GM19043 (cell line): ENCODE data around the gene ADRM1.

Experiments
- ATAC-seq: cut with Tn5 transposase; IDR thresholded peaks from one replicate; pipeline ENCODE4 v1.9.1; 2021; ENCODE audit warnings: low read depth; ENCODE audit not compliant: unreplicated experiment

ADRM1 gene

DNA sequence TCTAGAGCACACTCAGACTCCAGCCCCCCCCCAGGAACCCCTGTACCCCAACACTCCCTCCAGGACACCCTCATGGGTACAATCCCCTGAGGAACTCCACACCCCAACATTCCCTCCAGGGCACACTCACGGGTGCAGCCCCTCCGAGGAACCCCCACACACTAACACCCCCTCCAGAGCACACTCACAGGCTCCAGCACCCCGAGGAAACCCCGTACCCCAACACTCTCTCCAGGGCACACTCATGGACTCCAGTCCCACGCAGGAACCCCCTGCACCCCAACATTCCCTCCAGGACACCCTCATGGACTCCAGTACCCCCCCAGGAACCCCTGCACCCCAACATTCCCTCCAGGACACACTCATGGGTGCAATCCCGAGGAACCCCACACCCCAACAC, 32.7 kb downstream of the ADRM1 start:
- no peak for ATAC-seq

DNA sequence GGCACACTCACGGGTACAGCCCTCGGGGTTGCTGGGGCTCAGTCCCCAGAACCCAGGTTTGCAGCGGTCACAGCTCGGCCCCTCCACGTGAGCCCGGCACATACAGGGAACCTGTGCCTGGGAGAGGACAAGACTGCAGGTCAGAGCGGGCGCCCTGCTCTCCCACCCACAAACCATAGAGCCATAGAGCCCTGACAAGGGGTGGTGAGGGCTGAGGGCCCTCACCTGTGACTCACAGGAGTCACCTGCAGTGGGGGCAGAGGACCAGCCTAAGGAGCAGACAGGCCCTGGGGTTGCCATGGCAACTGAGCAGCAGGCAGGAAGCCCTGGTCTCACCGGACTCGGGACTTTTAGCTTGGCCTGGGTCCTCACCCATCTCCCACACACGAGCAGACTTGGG, 33.5 kb downstream of the ADRM1 start:
- no peak for ATAC-seq

DNA sequence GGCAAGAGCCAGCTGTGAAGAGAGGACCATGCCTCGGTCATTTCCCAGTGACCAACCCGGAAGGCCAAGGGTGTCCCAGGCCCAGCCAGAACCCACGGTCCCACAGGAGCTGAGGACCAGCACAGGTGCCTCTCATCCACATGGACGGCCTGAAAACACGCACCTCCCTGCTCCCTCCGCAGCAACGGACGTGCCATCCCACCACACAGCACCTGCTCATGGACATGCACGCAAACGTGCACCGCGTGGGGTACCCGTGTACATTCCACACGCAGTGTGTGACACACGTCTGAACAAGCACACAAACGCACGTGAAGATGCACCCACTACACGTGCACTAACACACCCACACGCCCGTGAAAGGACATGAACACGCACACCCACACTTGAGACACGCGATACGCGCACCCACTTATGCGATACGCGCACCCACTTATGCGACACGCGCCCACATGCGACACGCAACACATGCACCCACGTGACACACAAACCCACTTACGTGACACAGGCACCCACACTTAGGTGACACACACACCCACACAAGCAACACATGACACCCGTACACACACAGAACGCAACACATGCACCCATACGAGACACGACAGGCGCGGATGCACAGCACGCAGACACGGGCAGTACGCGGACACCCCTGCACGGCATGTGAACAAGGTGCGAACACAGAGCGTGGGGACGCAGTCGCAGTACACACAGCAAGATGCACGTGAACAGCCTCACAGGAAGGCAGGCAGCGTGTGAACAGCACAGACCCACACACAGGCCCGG, 34.2 kb downstream of the ADRM1 start:
- no peak for ATAC-seq

DNA sequence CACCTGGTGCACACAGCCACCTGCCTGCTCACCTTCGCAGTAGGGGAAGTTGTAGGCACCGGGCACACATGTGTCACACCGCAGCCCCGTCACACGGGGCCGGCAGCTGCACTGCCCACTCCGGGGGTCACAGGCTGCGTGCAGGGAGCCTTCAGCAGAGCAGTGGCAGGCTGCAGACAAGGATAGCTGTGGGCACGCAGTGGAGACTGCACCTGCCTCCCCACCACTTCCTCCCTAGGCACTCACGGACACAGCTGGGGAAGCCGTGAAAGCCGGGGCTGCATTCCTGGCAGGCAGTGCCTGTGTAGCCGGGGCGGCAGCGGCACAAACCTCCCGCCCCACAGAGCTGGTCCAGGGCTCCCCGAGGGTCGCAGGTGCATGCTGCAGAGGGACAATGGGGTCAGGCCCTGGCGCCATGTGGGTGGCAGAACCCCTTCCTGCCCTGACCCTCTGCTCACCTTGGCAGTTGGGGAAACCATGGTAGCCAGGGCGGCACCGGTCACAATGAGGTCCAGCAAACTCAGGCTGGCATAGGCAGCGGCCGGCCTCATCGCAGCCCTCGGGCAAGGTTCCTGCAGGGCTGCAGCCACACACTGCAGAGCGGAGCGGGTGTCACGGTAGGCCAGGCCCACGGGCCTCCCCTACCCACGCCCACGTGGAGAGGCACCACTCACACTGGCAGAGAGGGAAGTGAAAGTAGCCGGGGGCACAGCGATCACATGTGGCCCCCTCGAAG, 34.9 kb downstream of the ADRM1 start:
- peak; percentile 38 for ATAC-seq

DNA sequence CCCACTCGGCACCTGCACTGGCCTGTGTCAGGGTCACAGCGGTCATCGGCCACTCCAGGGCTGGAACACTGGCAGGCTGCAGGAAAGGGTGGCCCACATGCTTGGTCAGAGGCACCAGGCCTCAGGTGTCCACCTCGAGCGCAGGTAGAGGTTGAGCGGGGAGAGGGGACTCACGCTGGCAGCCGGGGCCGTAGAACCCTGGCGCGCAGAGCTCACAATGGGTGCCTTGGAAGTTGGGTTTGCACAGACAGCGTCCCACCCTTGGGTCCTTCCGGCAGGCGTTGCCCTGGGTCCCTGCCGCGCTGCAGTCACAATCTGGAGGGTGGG, 35.5 kb downstream of the ADRM1 start:
- ATAC-seq, result no peak

DNA sequence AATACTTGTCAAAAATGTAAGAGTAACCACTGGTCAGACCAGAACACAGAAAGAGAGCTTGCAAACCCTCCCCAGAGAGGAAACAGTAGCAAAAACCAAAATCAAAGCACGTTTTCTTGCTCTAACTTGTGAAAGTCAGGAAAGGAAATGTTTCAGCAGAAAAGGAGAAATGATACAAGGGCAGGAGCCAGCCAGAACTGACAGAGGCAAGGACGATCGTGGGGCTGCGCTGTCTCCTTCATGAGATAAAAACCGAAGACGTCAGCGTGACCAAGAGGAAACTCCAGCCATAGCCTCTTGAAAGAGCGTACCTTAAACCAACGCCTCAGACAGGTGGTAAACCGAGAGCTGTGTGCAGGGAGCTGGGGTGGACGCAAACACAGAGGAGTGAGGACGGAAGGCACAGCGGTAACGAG, 36.9 kb downstream of the ADRM1 start:
- peak; percentile 63 for ATAC-seq

DNA sequence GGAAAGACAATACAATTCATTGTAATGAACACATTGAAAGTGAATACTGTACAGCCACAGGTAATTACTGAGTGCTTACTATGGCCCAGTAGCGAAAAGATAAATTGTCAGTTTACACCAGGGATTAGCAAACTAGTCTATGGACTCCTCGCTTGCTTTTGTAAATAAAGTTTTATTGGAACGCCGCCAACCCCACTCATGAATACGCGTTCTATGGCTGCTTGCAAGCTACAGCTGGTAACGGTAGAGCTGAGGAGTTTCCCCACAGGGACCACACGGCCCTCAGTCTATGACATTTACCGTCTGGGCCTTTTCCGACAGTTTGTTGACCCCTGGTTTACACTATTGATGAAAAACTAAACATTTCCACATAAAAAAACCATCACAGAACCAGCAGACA, 40.1 kb downstream of the ADRM1 start:
- ATAC-seq, result no peak

DNA sequence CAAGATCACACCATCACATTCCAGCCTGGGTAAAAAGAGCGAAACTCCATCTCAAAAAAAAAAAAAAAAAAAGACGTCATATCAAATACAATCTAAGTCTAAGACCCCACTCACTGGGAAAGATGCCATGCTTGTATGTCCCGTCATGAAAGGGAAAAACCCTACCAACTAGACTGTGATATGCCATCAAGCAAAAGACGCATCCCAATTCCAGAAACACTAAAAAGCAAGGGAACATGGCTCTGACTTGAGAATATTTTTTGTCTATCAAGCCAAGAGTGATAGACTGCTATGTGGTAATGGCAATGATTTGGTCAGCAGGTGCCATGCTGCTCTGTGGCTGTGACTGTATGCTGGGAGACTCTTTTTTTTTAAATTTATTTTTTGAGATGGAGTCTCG, 41.3 kb downstream of the ADRM1 start:
- ATAC-seq, result no peak

DNA sequence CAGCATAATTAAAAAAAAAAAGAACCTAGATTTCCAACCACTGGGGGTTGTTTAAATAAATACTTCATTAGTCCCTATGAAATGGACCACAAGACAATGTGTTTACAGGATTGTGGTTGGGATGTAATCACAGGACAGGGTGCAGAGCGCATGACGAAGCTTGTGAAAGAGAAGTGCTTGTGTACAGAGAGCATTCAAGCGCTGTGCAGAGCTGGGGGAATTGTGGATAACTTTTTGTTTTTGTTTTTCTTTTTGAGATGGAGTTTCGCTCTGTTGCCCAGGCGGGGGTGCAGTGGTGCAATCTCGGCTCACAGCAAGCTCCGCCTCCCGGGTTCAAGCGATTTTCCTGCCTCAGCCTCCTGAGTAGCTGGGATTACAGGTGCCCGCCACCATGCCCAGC, 42.0 kb downstream of the ADRM1 start:
- no peak for ATAC-seq

DNA sequence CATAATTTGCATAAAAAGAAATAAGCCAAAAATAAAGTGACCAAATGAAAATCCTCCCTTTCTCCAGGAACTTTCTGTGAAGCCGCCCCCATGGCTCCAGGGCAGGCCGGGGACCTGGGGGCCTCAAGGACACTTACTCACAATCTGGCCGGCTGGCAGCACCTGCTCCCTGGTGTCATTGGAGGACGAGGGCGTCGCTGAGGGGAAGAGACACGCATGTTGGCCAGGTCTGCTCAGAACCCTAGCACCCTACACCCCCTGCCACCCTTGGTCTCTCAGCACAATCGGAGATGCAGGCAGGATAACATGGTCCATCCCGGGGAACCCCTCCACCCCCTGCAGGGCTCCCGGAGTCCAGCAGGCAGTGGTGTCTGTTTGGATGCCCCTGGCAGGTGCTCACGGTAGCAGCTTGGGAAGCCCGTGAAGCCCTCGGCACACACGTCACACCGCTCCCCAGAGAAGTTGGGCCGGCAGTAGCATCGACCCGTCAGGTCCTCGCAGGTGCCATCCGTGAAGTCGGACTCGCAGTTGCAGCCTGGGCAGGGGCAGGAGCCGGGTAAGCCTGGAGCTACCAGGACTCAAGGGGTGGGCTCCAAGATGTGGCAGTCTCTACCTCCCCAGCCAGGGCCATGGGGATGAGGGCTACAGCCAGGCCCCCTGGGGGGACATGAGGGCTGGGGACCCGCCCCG, 43.0 kb downstream of the ADRM1 start:
- ATAC-seq, result no peak

DNA sequence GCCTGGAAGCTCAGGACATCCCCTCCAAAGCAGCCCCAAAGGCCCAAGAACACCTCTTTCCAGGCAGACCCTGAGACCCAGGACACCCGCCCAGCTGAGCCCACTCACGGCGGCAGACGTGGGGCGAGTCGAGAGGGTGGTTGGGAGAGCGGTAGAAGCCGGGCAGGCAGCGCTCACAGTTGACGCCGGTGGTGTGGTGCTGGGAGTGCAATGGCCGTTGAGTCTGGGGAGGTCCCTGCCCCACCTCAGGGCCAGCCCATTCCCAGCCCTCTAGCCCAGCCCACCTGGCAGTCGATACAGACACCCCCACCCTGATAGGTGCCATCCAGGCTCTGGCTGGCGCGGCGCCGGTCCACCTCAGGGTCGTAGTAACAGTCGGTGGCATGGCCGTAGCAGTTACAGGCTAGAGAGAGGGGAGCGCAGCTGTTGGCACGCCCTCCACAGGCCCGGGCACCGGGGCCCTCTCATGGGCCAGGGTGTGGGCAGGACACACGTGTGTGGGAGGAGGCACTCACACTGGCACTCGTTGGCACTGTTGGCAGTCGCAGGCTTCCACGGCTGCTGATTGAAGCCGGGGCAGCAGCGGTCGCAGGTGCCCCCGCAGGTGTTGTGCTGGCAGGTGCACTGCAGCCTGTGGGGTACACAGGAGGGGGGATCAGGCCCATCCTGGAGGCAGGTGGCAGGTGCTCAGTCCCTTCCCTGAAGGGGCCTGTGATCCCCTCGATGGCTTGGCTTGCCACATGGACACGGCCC, 43.8 kb downstream of the ADRM1 start:
- ATAC-seq, result no peak

DNA sequence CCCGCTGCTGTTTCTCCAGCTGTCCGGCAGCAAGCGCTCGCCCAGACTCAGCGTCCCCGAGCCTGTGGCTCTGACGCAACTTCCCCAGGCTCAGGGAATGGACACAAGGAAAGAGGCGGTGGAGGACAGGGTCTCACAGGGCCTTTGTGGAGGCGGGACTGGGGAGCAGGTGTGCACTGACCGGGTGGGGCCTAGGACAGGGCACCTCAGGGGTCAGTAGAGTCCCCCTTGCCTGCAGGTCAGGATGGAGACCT, 44.3 kb downstream of the ADRM1 start:
- ATAC-seq, result no peak

DNA sequence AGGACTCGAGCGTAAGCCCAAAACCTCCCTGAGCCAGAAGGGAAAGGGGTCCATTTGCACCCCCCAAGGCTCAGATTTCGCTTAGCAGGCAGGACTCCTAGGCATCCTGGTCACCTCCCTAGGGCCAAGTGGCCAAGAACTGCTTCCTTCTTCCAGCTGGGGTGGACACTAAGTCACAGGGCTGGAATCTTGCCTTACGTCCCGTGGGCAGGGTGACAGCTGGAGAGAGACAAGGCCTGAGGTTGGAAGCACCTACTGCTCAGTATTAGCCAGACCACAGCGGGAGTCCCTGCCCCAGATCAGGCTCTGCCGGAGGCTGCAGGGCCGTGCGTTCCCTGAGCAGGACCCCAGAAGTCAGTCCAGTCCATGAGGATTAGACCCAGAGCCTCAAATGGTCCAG, 44.6 kb downstream of the ADRM1 start:
- no peak for ATAC-seq

DNA sequence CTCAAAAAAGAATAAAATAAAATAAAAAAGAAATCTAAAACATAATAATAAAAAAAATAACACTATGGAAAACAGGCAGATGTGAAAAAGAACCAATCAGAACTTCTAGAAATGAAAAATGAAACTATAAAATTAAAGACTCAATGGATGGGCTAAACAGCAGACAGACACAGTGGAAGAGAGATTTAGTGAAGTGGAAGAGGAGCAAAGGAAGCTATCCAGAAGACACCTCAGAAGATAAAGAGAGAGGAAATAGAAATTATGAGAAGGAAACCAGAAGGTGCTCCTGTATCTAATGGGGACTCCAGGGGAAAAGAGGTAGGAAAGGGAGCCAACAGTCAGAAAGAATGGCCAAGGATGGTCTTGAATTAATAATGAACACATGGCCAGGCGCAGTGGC, 45.8 kb downstream of the ADRM1 start:
- ATAC-seq, result no peak

DNA sequence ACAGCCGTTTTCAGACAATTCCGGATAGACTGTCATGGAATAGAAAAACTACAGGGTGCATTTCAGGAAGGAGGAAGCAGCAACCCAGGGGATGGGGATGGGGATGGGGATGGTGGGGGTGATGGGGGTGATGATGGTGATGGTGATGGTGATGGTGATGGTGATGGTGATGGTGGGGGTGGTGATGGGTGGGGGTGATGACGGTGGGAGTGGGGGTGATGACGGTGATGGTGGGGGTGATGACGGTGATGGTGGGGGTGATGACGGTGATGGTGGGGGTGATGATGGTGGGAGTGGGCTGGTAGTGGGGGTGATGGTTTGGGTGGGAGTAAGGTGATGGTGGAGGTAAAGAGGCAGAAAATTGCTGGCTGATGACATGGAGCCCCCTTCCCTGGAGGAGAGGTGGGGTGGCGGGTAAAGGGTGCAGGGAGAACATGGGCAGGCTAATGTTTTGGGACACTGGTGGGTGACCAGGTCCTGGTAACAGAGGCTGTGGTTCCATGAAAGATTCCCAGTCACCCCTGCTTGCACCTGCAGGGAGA, 46.8 kb downstream of the ADRM1 start:
- ATAC-seq, result no peak

DNA sequence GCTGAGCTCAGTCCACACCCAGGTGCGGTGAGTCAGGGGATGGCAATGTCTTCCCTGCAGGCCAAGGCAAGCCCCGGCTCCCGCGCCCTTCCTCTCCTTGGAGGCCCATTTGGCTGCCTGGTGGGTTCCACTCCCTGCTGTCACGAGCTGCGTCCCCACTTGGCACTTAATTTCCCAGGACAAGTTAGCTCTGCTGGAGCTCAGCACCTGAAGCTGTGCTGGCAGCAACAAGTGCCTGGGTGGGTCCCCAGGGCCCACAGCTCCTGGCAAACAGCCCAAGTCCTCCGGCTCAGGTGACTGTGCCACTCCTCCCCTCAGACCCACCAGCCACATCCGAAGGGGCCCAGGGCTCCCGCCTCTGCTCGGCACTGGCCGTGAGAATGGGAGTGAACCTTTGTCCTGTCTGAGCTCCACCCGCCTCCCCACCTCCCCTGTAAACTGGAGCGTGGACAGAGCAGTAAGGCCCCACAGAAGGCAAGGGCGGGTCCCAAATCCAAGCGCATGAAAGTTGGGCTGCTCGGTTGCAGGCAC, 47.4 kb downstream of the ADRM1 start:
- no peak for ATAC-seq

DNA sequence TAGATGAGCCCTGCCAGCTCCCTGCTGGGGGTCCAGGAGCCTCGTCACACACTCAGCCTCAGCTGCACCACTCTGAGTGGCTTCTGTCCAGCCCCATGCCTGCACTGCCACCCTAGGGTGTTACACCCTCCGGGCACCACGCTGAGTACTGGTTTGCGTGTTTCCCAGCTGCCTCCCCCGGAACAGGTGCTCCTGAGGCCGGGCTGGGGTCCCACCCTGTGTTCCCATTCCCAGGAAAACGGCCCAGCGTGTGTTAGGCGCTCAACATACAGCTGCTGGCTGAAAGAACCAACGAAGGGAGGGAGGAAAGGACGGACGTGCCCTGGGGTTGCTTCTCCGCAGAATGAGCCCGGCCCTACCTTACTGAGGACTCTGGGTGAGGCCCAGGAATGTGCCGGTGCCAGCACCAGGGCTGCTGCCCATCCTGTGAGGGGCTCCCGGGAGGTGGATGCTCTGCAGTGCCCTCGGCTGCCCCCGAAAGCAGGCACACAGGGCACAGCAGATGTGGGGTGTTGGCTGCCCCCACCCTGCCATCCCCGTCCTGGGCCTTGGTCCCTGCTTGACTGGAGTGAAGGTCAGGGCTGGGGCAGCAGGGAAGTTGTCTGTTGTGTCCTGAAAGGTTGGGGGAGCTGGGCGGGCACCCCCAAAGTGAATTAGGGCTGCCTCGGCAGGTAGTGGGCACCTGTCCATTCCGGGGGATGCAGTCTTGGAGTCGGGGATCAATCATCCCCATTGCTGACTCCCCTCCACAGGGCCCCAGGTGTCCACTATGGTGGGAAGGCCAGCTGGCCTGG, 48.0 kb downstream of the ADRM1 start:
- ATAC-seq, result no peak

DNA sequence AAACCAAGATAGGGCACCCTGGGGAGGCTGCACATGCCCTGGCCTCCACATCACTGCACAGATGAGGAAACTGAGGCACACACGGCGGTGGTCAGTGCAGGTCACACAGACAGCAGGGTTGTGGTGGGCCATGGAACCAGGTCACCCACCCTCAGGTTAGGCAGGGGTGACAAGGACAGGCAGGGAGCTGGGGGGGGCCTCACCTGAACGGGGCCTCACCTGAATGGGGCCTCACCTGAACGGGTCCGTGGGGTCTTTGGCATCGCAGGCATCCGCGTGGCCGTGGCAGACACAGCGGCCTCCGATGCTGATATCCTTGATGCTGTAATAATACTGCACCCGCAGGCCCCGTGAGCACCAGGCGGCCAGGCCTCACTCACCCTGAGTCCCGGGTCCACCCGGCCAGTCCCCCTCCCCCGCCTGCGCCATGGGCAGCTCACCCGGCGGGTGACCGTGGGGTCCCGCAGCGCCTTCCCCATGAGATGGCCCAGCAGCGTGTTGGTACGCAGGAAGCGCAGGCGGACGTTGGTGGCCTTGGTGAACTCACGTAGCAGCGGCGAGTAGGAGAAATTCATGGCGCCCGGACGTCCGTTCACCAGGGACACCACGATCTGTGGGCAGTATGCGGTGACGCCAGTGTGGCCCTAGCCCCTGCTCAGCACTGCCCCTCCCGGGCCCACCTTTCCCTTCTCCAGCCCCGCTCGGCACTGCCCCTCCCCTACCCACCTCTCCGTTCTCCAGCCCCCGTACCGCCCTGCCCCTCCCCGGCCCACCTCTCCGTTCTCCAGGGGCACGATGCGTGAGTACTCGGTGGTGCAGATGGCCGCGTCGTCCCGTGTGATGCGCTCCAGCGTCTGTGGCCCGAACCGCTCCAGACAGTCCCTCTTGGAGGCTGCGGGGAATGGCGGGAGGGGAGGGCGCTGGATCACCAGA, 48.9 kb downstream of the ADRM1 start:
- no peak for ATAC-seq
